CD14-positive monocyte (primary cell): ENCODE measurements around the gene FMO4. TPM values are rescaled to one million over a fixed set of nuclear protein-coding genes. Genes with fewer than 3 reads are reported as not detected.
"Not testable (repeated sequence)": the region's sequence is repeated elsewhere in the genome, so short reads cannot be mapped to it uniquely, and the experiment has no call there.

Experiments used
- DNase-seq, 3 donors: peaks; one replicate each; pipeline ENCODE4 v3.0.0-alpha.2; 2011 to 2022
- H2AFZ ChIP-seq: 2 replicates; pipeline ENCODE4 v1.6.0; 2012; ENCODE audit warnings: mild to moderate bottlenecking, low read depth, low read length, inconsistent platforms; ENCODE audit not compliant: insufficient read depth, poor library complexity, severe bottlenecking
- H3K27ac ChIP-seq, 2 donors: 1 replicate in 1 of 2; 2 replicates in 1 of 2; pipeline ENCODE4 v1.5.1; 2012 to 2013; ENCODE audit warnings: low read length in 2 of 2, control low read depth in 1 of 2, inconsistent platforms in 1 of 2, low read depth in 1 of 2, mild to moderate bottlenecking in 1 of 2
- H3K27me3 ChIP-seq, 2 donors: one replicate each; pipeline versions ENCODE4 v1.6.0 to v1.6.1; 2011 to 2013; ENCODE audit warnings: low read length in 2 of 2; ENCODE audit not compliant: control insufficient read depth in 2 of 2, insufficient read depth in 2 of 2
- H3K36me3 ChIP-seq, 2 donors: replicated peaks in 1 of 2; 1 replicate in 1 of 2; 2 replicates in 1 of 2; pipeline versions ENCODE4 v1.5.1 to v1.6.1; 2012 to 2013; ENCODE audit warnings: low read length in 2 of 2, control low read depth in 1 of 2, inconsistent platforms in 1 of 2, mild to moderate bottlenecking in 1 of 2; ENCODE audit not compliant: insufficient read depth in 2 of 2, control insufficient read depth in 1 of 2
- H3K4me1 ChIP-seq, 2 donors: 1 replicate in 1 of 2; 2 replicates in 1 of 2; pipeline versions ENCODE4 v1.5.1 to v1.6.1; 2012 to 2013; ENCODE audit warnings: low read length in 2 of 2, control low read depth in 1 of 2, inconsistent platforms in 1 of 2, mild to moderate bottlenecking in 1 of 2, moderate library complexity in 1 of 2; ENCODE audit not compliant: insufficient read depth in 2 of 2, control insufficient read depth in 1 of 2
- H3K4me2 ChIP-seq: replicated peaks from 2 replicates; pipeline ENCODE3; 2012; ENCODE audit warnings: low read length, moderate library complexity, mild to moderate bottlenecking; ENCODE audit not compliant: poor library complexity, severe bottlenecking; ENCODE audit errors: extremely low read depth
- H3K4me3 ChIP-seq, 3 experiments: fragments of 200-600 bp in 1 of 3; sonication (generic) in 1 of 3; replicated peaks in 1 of 3; 1 replicate in 2 of 3; 2 replicates in 1 of 3; pipeline ENCODE4 v1.5.1; 2011 to 2013; ENCODE audit warnings: low read length in 3 of 3, mild to moderate bottlenecking in 3 of 3, control low read depth in 2 of 3, low read depth in 2 of 3, inconsistent platforms in 1 of 3, moderate library complexity in 1 of 3
- H3K79me2 ChIP-seq: 2 replicates; pipeline ENCODE4 v1.6.0; 2012; ENCODE audit warnings: mild to moderate bottlenecking, control low read depth, inconsistent platforms, low read length, moderate library complexity; ENCODE audit not compliant: insufficient read depth
- H3K9ac ChIP-seq: 2 replicates; pipeline ENCODE4 v1.6.0; 2017; ENCODE audit warnings: low read length, mild to moderate bottlenecking; ENCODE audit not compliant: insufficient read depth, poor library complexity, severe bottlenecking
- H3K9me3 ChIP-seq, 2 donors: replicated peaks in 1 of 2; 1 replicate in 1 of 2; 2 replicates in 1 of 2; pipeline versions ENCODE4 v1.5.1 to v1.6.1; 2012 to 2013; ENCODE audit warnings: low read length in 2 of 2, control low read depth in 1 of 2; ENCODE audit not compliant: control insufficient read depth in 1 of 2, insufficient read depth in 1 of 2
- H4K20me1 ChIP-seq: 2 replicates; pipeline ENCODE4 v1.6.0; 2012; ENCODE audit warnings: mild to moderate bottlenecking, low read length, control low read depth, moderate library complexity; ENCODE audit not compliant: insufficient read depth
- H3K27ac Mint-ChIP-seq, 7 donors: one replicate each; pipeline ENCODE4 v1.8.0; 2020; ENCODE audit warnings: mild to moderate bottlenecking in 7 of 7, mixed read lengths in 7 of 7, moderate library complexity in 6 of 7, inconsistent platforms in 2 of 7
- H3K27me3 Mint-ChIP-seq, 3 donors: one replicate each; pipeline ENCODE4 v1.8.0; 2021 to 2022; ENCODE audit warnings: low read depth in 3 of 3, mild to moderate bottlenecking in 3 of 3, mixed read lengths in 3 of 3, moderate library complexity in 3 of 3, inconsistent platforms in 1 of 3
- H3K36me3 Mint-ChIP-seq, 2 donors: one replicate each; pipeline ENCODE4 v1.8.0; 2020; ENCODE audit warnings: mixed read lengths in 2 of 2, inconsistent platforms in 1 of 2, mild to moderate bottlenecking in 1 of 2
- H3K4me1 Mint-ChIP-seq: one replicate; pipeline ENCODE4 v1.8.0; 2020; ENCODE audit warnings: mild to moderate bottlenecking, mixed read lengths
- H3K4me3 Mint-ChIP-seq, 2 donors: one replicate each; pipeline ENCODE4 v1.8.0; 2020; ENCODE audit warnings: mild to moderate bottlenecking in 2 of 2, mixed read lengths in 2 of 2, moderate library complexity in 1 of 2
- H3K9me3 Mint-ChIP-seq, 7 donors: one replicate each; pipeline ENCODE4 v1.8.0; 2020 to 2022; ENCODE audit warnings: mixed read lengths in 7 of 7, mild to moderate bottlenecking in 6 of 7, moderate library complexity in 6 of 7, inconsistent platforms in 2 of 7
- CTCF ChIP-seq: fragments of 200-600 bp; IDR thresholded peaks from one replicate; pipeline ENCODE4 v1.8.0; 2022; ENCODE audit warnings: antibody characterized with exemption, mild to moderate bottlenecking
- WGBS: methylation state at CpG from one replicate; pipeline ENCODE4 v1.1.5; 2013; ENCODE audit warnings: missing lambda C conversion rate; ENCODE audit not compliant: insufficient coverage; 5-methylcytosine and 5-hydroxymethylcytosine counted together
- intact Hi-C, 2 donors: fragments of 100-400 bp; cut with micrococcal nuclease; formaldehyde crosslinking; loops; one replicate each; pipeline versions ENCODE4 v1.15.0 to v1.15.1; 2023
- polyA plus RNA-seq, 3 donors: library from polyadenylated mRNA; depleted of rRNA in 1 of 3; unstranded in 2 of 3; stranded (reverse) in 1 of 3; fragments of 300-500 nt in 2 of 3; fragments of >200 nt in 1 of 3; fragmentation: Illumina TruSeq in 2 of 3; gene quantifications; 1 replicate in 2 of 3; 2 replicates in 1 of 3; pipeline ENCODE4 v1.2.3, GENCODE V29; 2012 to 2021

FMO4 gene
- polyA plus RNA-seq, 3 donors: 1.3 to 1.9 (median 1.6) TPM

- intact Hi-C loops: no loop called here
- Histone ChIP-seq H3K4me3 (no peak overlapping the region), H3K4me1 (no peaks in the 10 kb centered on the region), H3K79me2 (no peaks in the 10 kb centered on the region), H3K27me3 (no peaks in the 10 kb centered on the region), H3K27ac (no peak overlapping the region), H3K9ac (no peak overlapping the region), H2AFZ (no peak overlapping the region), H3K9me3 (no peaks in the 10 kb centered on the region), H4K20me1 (no peaks in the 10 kb centered on the region), H3K36me3 (no peaks in the 10 kb centered on the region), H3K4me2 (no peak overlapping the region)
- no peaks in the 10 kb centered on the region for H3K9me3 Mint-ChIP-seq
- no peaks in the 10 kb centered on the region for H3K4me1 Mint-ChIP-seq
- H3K27ac Mint-ChIP-seq: no peak overlapping the region
- no peak for DNase-seq
- no peak for TF ChIP-seq CTCF
- peaks cover 0 to 3% (median 0%) of the 10 kb centered on the region in 3 donors for H3K27me3 Mint-ChIP-seq
- peaks cover 3 to 6% of the 10 kb centered on the region in 2 donors for H3K36me3 Mint-ChIP-seq
- 100% methylated on average over 1 of the region's 1 CpG for WGBS
- H3K4me3 Mint-ChIP-seq: no peak overlapping the region
These were observed 22.0 kb downstream of the FMO4 start for GRCh38 chr1:171335964-171336363.

GRCh38 chr1:171339345-171339744, 25.4 kb downstream of the FMO4 start:
- H3K27ac Mint-ChIP-seq, H3K4me3 ChIP-seq, H4K20me1 ChIP-seq, DNase-seq, H3K9ac ChIP-seq, H3K9me3 ChIP-seq, H3K4me3 Mint-ChIP-seq, intact Hi-C loops, H3K79me2 ChIP-seq, H2AFZ ChIP-seq, H3K27ac ChIP-seq, H3K27me3 ChIP-seq, H3K4me1 Mint-ChIP-seq, H3K9me3 Mint-ChIP-seq, H3K36me3 Mint-ChIP-seq, H3K4me2 ChIP-seq, H3K36me3 ChIP-seq, H3K4me1 ChIP-seq, H3K27me3 Mint-ChIP-seq: not testable (repeated sequence)
- 100% methylated on average over 3 of the region's 6 CpGs for WGBS
